LNCaP clone FGC (cell line): ENCODE results near the gene SNX9.

Experiments
- DNase-seq: peaks from one replicate; pipeline ENCODE4 v3.0.0-alpha.2; 2011; ENCODE audit warnings: low read depth
- H3K4me3 ChIP-seq: 2 replicates; pipeline ENCODE4 v1.5.1; 2011; ENCODE audit warnings: mild to moderate bottlenecking, low read depth, low read length, control low read depth
- CTCF ChIP-seq: IDR thresholded peaks from 2 replicates; pipeline ENCODE4 v1.5.1; 2012; ENCODE audit warnings: mild to moderate bottlenecking; ENCODE audit not compliant: control insufficient read depth, insufficient read depth; ENCODE audit errors: extremely low read depth

Gene SNX9

GRCh38 chr6:157822245-157823000, 623 bp upstream of the SNX9 start:
- H3K4me3 ChIP-seq: peak overlapping the region; percentile 37
- TF ChIP-seq CTCF: no peak
- no peak for DNase-seq

- peak; percentile 52 for DNase-seq
- peak overlapping the region; percentile 83 for H3K4me3 ChIP-seq
- no peak for TF ChIP-seq CTCF
Measured at GRCh38 chr6:157823528-157824370, 703 bp downstream of the SNX9 start.

GRCh38 chr6:157825243-157825904, 2.3 kb downstream of the SNX9 start:
- no peak for DNase-seq
- TF ChIP-seq CTCF: no peak
- H3K4me3 ChIP-seq: peak overlapping the region; percentile 83; the same call in 1 of the 2 replicates

- no peak for DNase-seq
- TF ChIP-seq CTCF: no peak
- H3K4me3 ChIP-seq: no peak overlapping the region
Measured at GRCh38 chr6:157830354-157831017, 7.4 kb downstream of the SNX9 start.

GRCh38 chr6:157831018-157831369, 7.9 kb downstream of the SNX9 start:
- TF ChIP-seq CTCF: no peak
- H3K4me3 ChIP-seq: no peak overlapping the region

GRCh38 chr6:157831424-157832249, 8.6 kb downstream of the SNX9 start:
- no peak for DNase-seq
- no peak for TF ChIP-seq CTCF
- H3K4me3 ChIP-seq: no peak overlapping the region

More at GRCh38 chr6:157831018-157831369, 7.9 kb downstream of the SNX9 start:
- DNase-seq: no peak
